ENCODE results near the gene CXorf49.
"Not testable (repeated sequence)": the region's sequence is repeated elsewhere in the genome, so short reads cannot be mapped to it uniquely, and the experiment has no call there.

The CXorf49 gene

GRCh38 chrX:71718185-71718584 lies at the start of gene CXorf49:
TSS of gene CXorf49 (minus strand) at chrX:71718285. CDS start at chrX:71718151, 134 bp downstream.
- not testable (repeated sequence) for DNase-seq (ENCODE audit: low read depth)

- not testable (repeated sequence) for DNase-seq (ENCODE audit: low read depth)
These were observed 49.0 kb upstream of the CXorf49 start for GRCh38 chrX:71767134-71767533.

GRCh38 chrX:71765613-71766012 lies 47.5 kb upstream of the CXorf49 start:
- not testable (repeated sequence) for DNase-seq (ENCODE audit: low read depth)

GRCh38 chrX:71764832-71765231 lies 46.7 kb upstream of the CXorf49 start:
- DNase-seq (ENCODE audit: low read depth) = not testable (repeated sequence)

GRCh38 chrX:71763049-71763448 lies 45.0 kb upstream of the CXorf49 start, which contains the start of gene CXorf49B:
TSS of gene CXorf49B (plus strand) at chrX:71763349. CDS start at chrX:71763424, 75 bp downstream.
- not testable (repeated sequence) for DNase-seq (ENCODE audit: low read depth)

- DNase-seq (ENCODE audit: low read depth) = not testable (repeated sequence)
These were observed 42.7 kb upstream of the CXorf49 start for GRCh38 chrX:71760688-71761281.

- not testable (repeated sequence) for DNase-seq (ENCODE audit: low read depth)
These were observed 2.3 kb upstream of the CXorf49 start for GRCh38 chrX:71720289-71720886.

GRCh38 chrX:71719195-71719594 lies 1.1 kb upstream of the CXorf49 start:
- not testable (repeated sequence) for DNase-seq (ENCODE audit: low read depth)

- not testable (repeated sequence) for DNase-seq (ENCODE audit: low read depth)
These were observed 1.8 kb downstream of the CXorf49 start for GRCh38 chrX:71716323-71716722.

- DNase-seq (ENCODE audit: low read depth) = not testable (repeated sequence)
These were observed 2.5 kb downstream of the CXorf49 start for GRCh38 chrX:71715551-71715950.

GRCh38 chrX:71714064-71714463 lies 4.0 kb downstream of the CXorf49 start:
- not testable (repeated sequence) for DNase-seq (ENCODE audit: low read depth)

GRCh38 chrX:71702853-71703252 lies 15.2 kb downstream of the CXorf49 start:
- DNase-seq (ENCODE audit: low read depth) = not testable (repeated sequence)

- not testable (repeated sequence) for DNase-seq (ENCODE audit: low read depth)
These were observed 19.1 kb downstream of the CXorf49 start for GRCh38 chrX:71699023-71699344.

GRCh38 chrX:71698299-71699022 lies 19.6 kb downstream of the CXorf49 start:
- not testable (repeated sequence) for DNase-seq (ENCODE audit: low read depth)

GRCh38 chrX:71697466-71698298 lies 20.4 kb downstream of the CXorf49 start:
- not testable (repeated sequence) for DNase-seq (ENCODE audit: low read depth)

GRCh38 chrX:71696641-71697465 lies 21.2 kb downstream of the CXorf49 start:
- DNase-seq (ENCODE audit: low read depth) = not testable (repeated sequence)

- DNase-seq (ENCODE audit: low read depth) = no peak
These were observed 38.4 kb downstream of the CXorf49 start for GRCh38 chrX:71679575-71680207.

GRCh38 chrX:71677195-71677594 lies 40.9 kb downstream of the CXorf49 start:
- not testable (repeated sequence) for DNase-seq (ENCODE audit: low read depth)

GRCh38 chrX:71676068-71676795 lies 41.9 kb downstream of the CXorf49 start:
- not testable (repeated sequence) for DNase-seq (ENCODE audit: low read depth)

- DNase-seq (ENCODE audit: low read depth) = not testable (repeated sequence)
These were observed 42.4 kb downstream of the CXorf49 start for GRCh38 chrX:71675636-71676035.

Data from activated T-helper 1 cell treated with Interleukin-2 at 50 U/mL for 16 hours (primary cell).